Fibroblast of lung (primary cell): ENCODE measurements around the gene SEC14L2. TPM values are rescaled to one million over a fixed set of nuclear protein-coding genes. Genes with fewer than 3 reads are reported as not detected.

Experiments
- DNase-seq, 2 donors: peaks; one replicate each; pipeline versions ENCODE4 v3.0.0 to v3.0.0-alpha.2; 2010; ENCODE audit warnings: low read depth in 2 of 2
- H2AFZ ChIP-seq: 2 replicates; pipeline ENCODE4 v1.5.1; 2012; ENCODE audit warnings: low read length, control low read depth, inconsistent platforms
- H3K27ac ChIP-seq: 2 replicates; pipeline ENCODE4 v1.5.1; 2011; ENCODE audit warnings: low read length, control low read depth; ENCODE audit not compliant: insufficient read depth
- H3K27me3 ChIP-seq: 2 replicates; pipeline ENCODE4 v1.5.1; 2011; ENCODE audit warnings: mild to moderate bottlenecking, low read length; ENCODE audit not compliant: control insufficient read depth, insufficient read depth
- H3K36me3 ChIP-seq: 2 replicates; pipeline ENCODE4 v1.5.1; 2011; ENCODE audit warnings: low read length; ENCODE audit not compliant: control insufficient read depth, insufficient read depth
- H3K4me1 ChIP-seq: 2 replicates; pipeline ENCODE4 v1.5.1; 2011; ENCODE audit warnings: low read length; ENCODE audit not compliant: control insufficient read depth, insufficient read depth; ENCODE audit errors: extremely low read depth
- H3K4me2 ChIP-seq: 2 replicates; pipeline ENCODE4 v1.5.1; 2011; ENCODE audit warnings: low read length, control low read depth; ENCODE audit not compliant: insufficient read depth; ENCODE audit errors: extremely low read depth
- H3K4me3 ChIP-seq, 4 experiments: fragments of 200-600 bp in 1 of 4; sonication (generic) in 1 of 4; replicated peaks in 1 of 4; 2 replicates each; pipeline ENCODE4 v1.5.1; 2011 to 2016; ENCODE audit warnings: low read length in 4 of 4, low read depth in 3 of 4, mild to moderate bottlenecking in 3 of 4, control low read depth in 2 of 4, inconsistent platforms in 1 of 4, mixed read lengths in 1 of 4; ENCODE audit not compliant: insufficient read depth in 1 of 4; ENCODE audit errors: control extremely low read depth in 1 of 4
- H3K79me2 ChIP-seq: 2 replicates; pipeline ENCODE4 v1.5.1; 2012; ENCODE audit warnings: mild to moderate bottlenecking, low read length, inconsistent platforms; ENCODE audit not compliant: control insufficient read depth, insufficient read depth
- H3K9ac ChIP-seq: 2 replicates; pipeline ENCODE4 v1.5.1; 2011; ENCODE audit warnings: mild to moderate bottlenecking, low read length, control low read depth; ENCODE audit not compliant: insufficient read depth
- H3K9me3 ChIP-seq: 2 replicates; pipeline ENCODE4 v1.5.1; 2012; ENCODE audit warnings: low read depth, low read length; ENCODE audit not compliant: control insufficient read depth, insufficient read depth
- H4K20me1 ChIP-seq: 2 replicates; pipeline ENCODE4 v1.5.1; 2011; ENCODE audit warnings: low read length; ENCODE audit not compliant: control insufficient read depth, insufficient read depth; ENCODE audit errors: extremely low read depth
- EZH2 ChIP-seq: IDR thresholded peaks from 2 replicates; pipeline ENCODE4 v1.5.1; 2012; ENCODE audit warnings: low read length, control low read depth, mild to moderate bottlenecking; ENCODE audit errors: missing control alignments
- polyA plus RNA-seq, 2 donors: library from polyadenylated mRNA; depleted of rRNA in 1 of 2; stranded (reverse) in 1 of 2; unstranded in 1 of 2; fragments of >200 nt; gene quantifications; 2 replicates each; pipeline ENCODE4 v1.2.1, GENCODE V29; 2011 to 2012; ENCODE audit warnings: missing spikeins in 1 of 2
- total RNA-seq: library from RNA; depleted of rRNA; stranded (reverse); fragments of >200 nt; gene quantifications from 2 replicates; pipeline ENCODE4 v1.2.1, GENCODE V29; 2014
- TF ChIP-seq, protein P1 (sequence below), 2 donors: IDR thresholded peaks in 1 of 2; conservative IDR thresholded peaks in 1 of 2; 1 replicate in 1 of 2; 2 replicates in 1 of 2; pipeline ENCODE4 v1.5.1; 2011 to 2012; ENCODE audit warnings: low read length in 2 of 2, control low read depth in 1 of 2, inconsistent platforms in 1 of 2, low read depth in 1 of 2, mild to moderate bottlenecking in 1 of 2

SEC14L2 gene
- total and polyA plus RNA-seq, 2 donors (not counting 1 experiment from before 2014, with no cell fraction given): 5.8 to 10.2 TPM

DNA sequence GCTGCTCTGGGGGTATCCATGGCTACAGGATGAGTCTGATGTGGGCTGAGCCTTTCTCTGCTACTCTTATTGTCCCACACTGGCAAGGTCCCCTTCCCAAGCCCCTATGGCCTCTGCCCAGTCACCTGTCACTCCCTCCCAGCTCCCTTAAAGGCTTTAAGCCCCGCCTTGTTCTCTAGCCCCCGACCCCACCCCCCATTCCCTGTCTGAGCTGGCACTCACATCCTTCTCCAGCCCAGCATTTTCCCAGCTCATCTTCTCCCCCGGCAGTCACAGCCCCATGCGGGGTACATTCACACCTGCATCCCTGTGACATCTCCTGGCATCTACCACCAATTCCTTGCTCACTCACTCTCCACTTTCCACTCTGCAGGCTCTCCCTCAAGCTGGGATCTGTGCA, 33.1 kb downstream of the SEC14L2 start:
- DNase-seq: no peak
- Histone ChIP-seq H3K9me3 (no peaks in the 10 kb centered on the region), H3K27ac (no peak overlapping the region), H3K9ac (no peak overlapping the region), H3K4me1 (peaks cover 6% of the 10 kb centered on the region), H3K27me3 (no peaks in the 10 kb centered on the region), H3K4me2 (no peak overlapping the region), H3K36me3 (no peaks in the 10 kb centered on the region), H3K4me3 (no peak overlapping the region), H2AFZ (no peak overlapping the region), H4K20me1 (no peaks in the 10 kb centered on the region), H3K79me2 (no peaks in the 10 kb centered on the region)
- TF ChIP-seq, protein P1, sequence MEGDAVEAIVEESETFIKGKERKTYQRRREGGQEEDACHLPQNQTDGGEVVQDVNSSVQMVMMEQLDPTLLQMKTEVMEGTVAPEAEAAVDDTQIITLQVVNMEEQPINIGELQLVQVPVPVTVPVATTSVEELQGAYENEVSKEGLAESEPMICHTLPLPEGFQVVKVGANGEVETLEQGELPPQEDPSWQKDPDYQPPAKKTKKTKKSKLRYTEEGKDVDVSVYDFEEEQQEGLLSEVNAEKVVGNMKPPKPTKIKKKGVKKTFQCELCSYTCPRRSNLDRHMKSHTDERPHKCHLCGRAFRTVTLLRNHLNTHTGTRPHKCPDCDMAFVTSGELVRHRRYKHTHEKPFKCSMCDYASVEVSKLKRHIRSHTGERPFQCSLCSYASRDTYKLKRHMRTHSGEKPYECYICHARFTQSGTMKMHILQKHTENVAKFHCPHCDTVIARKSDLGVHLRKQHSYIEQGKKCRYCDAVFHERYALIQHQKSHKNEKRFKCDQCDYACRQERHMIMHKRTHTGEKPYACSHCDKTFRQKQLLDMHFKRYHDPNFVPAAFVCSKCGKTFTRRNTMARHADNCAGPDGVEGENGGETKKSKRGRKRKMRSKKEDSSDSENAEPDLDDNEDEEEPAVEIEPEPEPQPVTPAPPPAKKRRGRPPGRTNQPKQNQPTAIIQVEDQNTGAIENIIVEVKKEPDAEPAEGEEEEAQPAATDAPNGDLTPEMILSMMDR (conservative IDR thresholded peaks at IDR 0.05 in 1 of 2, IDR thresholded peaks at IDR 0.05 in 1 of 2; ENCODE audit: low read depth in 1 of 2, low read length in 2 of 2): no peak
- no peak for TF ChIP-seq EZH2

DNA sequence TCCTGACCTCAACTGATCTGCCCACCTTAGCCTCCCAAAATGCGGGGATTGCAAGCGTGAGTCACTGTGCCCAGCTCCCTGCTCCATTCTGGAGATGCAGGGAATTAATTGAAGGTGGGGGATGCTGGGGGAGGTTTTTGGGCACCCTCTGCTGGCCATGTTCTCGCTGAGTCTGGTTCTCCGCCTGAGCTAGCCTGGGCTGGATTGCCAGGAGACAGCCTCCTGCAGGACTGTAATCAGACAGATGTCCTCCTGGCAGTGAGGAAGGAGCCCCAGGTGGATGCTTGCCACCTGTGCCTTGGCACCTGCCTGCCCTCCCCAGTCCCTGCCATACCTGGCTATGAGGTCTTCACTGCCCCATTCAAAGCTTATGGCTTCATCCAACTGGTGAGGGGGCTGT, 34.1 kb downstream of the SEC14L2 start:
- Histone ChIP-seq H3K9me3 (no peaks in the 10 kb centered on the region), H4K20me1 (no peaks in the 10 kb centered on the region), H2AFZ (no peak overlapping the region), H3K4me2 (no peak overlapping the region), H3K79me2 (no peaks in the 10 kb centered on the region), H3K27me3 (no peaks in the 10 kb centered on the region), H3K36me3 (no peaks in the 10 kb centered on the region), H3K4me1 (peaks cover 4% of the 10 kb centered on the region), H3K4me3 (no peak overlapping the region), H3K9ac (no peak overlapping the region), H3K27ac (no peak overlapping the region)
- TF ChIP-seq, protein P1 (conservative IDR thresholded peaks at IDR 0.05 in 1 of 2, IDR thresholded peaks at IDR 0.05 in 1 of 2; ENCODE audit: low read depth in 1 of 2, low read length in 2 of 2): no peak
- no peak for TF ChIP-seq EZH2
- no peak for DNase-seq

DNA sequence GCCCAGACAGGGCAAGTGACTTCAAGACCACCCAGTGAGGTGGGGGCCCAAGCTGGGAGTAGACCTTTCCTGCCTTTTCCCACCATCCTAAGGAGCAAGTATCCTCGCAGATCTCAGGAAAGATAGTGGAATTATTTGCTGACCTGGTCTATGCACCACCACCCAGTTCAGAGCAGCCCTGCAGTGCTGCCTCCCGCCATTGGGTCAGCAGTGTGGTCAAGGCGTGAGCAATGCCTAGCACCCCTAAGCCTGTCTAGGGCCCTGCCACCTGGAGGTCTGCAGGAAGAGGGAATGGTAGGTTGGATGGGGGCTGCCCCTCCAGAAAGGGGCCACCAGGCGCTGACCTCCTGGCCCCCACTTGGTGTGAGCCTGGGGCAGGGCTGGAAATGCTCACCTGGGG, 35.3 kb downstream of the SEC14L2 start:
- no peaks in the 10 kb centered on the region for H3K79me2 ChIP-seq
- no peak overlapping the region for H3K27ac ChIP-seq
- no peaks in the 10 kb centered on the region for H3K9me3 ChIP-seq
- H3K27me3 ChIP-seq: no peaks in the 10 kb centered on the region
- H3K4me3 ChIP-seq: no peak overlapping the region
- no peak overlapping the region for H3K4me2 ChIP-seq
- no peak for DNase-seq
- no peaks in the 10 kb centered on the region for H4K20me1 ChIP-seq
- H2AFZ ChIP-seq: no peak overlapping the region
- no peak overlapping the region for H3K9ac ChIP-seq
- no peaks in the 10 kb centered on the region for H3K36me3 ChIP-seq
- TF ChIP-seq EZH2: no peak
- TF ChIP-seq, protein P1 (conservative IDR thresholded peaks at IDR 0.05 in 1 of 2, IDR thresholded peaks at IDR 0.05 in 1 of 2; ENCODE audit: low read depth in 1 of 2, low read length in 2 of 2): no peak
- H3K4me1 ChIP-seq: no peaks in the 10 kb centered on the region
